GM10248 (cell line): Measurements from ENCODE around the gene AOPEP.

Experiments used
- CTCF ChIA-PET: fragments of 300-600 bp; sonication (Branson Sonifier 250); formaldehyde crosslinking; extraction: SDS; loops from one replicate; lab custom pipeline; 2021; ENCODE audit warnings: antibody characterized with exemption; lab: Yijun Ruan, JAX
- POLR2A ChIA-PET: fragments of 350-650 bp; sonication (Branson Sonifier 250); formaldehyde crosslinking; extraction: SDS; loops from one replicate; lab custom pipeline; 2020; ENCODE audit warnings: antibody characterized with exemption; lab: Yijun Ruan, JAX
- DNase-seq: peaks from one replicate; pipeline ENCODE4 v3.0.0; 2012; ENCODE audit errors: extremely low spot score
- TF ChIP-seq, protein P1 (sequence below): IDR thresholded peaks from 2 replicates; pipeline ENCODE4 v1.5.1; 2012; ENCODE audit warnings: mild to moderate bottlenecking, low read depth; ENCODE audit errors: extremely low read depth, missing control alignments, control extremely low read depth

AOPEP gene

GRCh38 chr9:94780516-94780950, 54.0 kb downstream of the AOPEP start:
- ChIA-PET CTCF (interaction anchor here (0.9 to 7.5 kb wide), 7 partner anchors 11 to 388 kb away, joined by 3 to 114 read pairs (median 3); no protein-coding TSS in a partner anchor), POLR2A (no interaction called here)
- TF ChIP-seq, protein P1, sequence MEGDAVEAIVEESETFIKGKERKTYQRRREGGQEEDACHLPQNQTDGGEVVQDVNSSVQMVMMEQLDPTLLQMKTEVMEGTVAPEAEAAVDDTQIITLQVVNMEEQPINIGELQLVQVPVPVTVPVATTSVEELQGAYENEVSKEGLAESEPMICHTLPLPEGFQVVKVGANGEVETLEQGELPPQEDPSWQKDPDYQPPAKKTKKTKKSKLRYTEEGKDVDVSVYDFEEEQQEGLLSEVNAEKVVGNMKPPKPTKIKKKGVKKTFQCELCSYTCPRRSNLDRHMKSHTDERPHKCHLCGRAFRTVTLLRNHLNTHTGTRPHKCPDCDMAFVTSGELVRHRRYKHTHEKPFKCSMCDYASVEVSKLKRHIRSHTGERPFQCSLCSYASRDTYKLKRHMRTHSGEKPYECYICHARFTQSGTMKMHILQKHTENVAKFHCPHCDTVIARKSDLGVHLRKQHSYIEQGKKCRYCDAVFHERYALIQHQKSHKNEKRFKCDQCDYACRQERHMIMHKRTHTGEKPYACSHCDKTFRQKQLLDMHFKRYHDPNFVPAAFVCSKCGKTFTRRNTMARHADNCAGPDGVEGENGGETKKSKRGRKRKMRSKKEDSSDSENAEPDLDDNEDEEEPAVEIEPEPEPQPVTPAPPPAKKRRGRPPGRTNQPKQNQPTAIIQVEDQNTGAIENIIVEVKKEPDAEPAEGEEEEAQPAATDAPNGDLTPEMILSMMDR = no peak
- no peak for DNase-seq

DNA sequence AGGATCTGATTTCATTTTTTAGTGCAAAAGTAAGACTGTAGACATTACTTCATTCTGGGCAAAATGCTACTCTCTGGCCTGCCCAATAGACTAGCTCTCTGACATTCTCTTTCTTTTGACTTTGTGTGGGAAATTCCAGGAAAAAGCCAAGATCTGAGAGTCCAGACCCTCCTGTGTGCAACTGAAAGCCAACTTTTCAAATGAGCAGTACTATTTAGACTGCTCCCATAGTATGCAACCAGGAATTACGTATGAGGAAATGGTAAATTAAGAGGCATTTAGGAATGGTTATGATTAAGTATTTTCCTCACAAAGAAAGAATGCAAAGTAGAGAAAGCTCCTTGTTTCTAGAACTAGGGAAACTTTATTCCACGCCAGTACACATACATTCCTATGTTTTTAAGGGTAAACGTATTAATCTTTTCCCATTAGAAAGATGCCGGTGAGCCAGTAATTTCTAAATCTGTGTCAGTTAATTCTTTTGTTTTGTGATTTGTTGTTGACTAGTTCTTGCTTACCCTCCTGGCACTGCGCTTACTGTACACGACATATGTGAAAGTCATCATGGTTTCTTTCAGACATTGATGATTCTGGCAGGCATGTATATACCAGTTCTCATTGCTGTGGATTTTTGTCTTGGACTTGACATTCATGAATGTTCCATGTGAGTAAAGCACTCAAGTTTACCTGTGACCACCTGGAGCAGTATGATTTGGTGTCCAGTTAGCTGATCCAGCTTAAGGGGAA, 56.0 kb downstream of the AOPEP start:
- DNase-seq = no peak
- TF ChIP-seq, protein P1 = no peak
- ChIA-PET POLR2A (no interaction called here), CTCF (interaction anchor here (0.5 to 7.5 kb wide), 21 partner anchors 8 to 1701 kb away, joined by 3 to 114 read pairs (median 4); no protein-coding TSS in a partner anchor)

DNA sequence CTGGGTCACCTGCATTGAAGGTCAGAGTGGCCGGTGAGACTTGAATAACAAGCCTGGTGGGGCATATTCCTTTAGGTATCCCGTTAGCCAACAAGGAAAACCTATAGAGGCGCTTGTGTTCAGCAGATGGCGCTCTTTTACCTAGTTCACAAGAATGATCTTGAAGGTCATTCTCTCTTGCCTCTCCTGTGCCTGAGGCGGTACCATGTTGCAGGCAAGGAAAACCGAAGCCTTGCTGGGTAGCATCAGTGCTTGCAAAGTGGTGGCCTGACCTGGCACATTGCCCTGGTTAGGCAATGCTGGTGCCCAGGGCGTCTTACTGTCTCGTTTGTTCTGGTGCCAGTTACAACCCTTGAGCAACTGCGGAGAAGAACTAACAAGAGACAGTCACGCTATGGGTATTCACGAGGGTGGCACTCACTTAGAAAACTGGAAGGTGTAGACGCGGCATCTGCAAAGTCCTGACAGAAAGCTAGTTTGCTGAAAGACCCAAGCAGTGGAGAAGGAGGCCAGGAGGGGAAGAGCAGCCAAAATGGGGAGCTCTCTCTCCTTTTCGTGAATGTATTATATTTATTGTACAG, 56.7 kb downstream of the AOPEP start:
- POLR2A ChIA-PET = no interaction called here
- CTCF ChIA-PET = interaction anchor here (0.6 to 7.5 kb wide), 27 partner anchors 9 to 385 kb away, joined by 3 to 114 read pairs (median 4); no protein-coding TSS in a partner anchor
- peak; percentile 44 for DNase-seq
- TF ChIP-seq, protein P1 = peak; percentile 56

GRCh38 chr9:94783928-94784327, 57.4 kb downstream of the AOPEP start:
- ChIA-PET POLR2A (no interaction called here), CTCF (interaction anchor here (0.6 to 7.5 kb wide), 24 partner anchors 8 to 367 kb away, joined by 3 to 114 read pairs (median 4); no protein-coding TSS in a partner anchor)
- DNase-seq = no peak
- TF ChIP-seq, protein P1 = no peak

- CTCF ChIA-PET = interaction anchor here (1.6 to 7.5 kb wide), 5 partner anchors 9 to 343 kb away, joined by 4 to 114 read pairs (median 13); no protein-coding TSS in a partner anchor
- DNase-seq = no peak
- TF ChIP-seq, protein P1 = no peak
- POLR2A ChIA-PET = no interaction called here
Observed at GRCh38 chr9:94785215-94786169, 59.0 kb downstream of the AOPEP start.
